ENCODE results near the gene REELD1.

GRCh38 chr4:146214238-146214637 lies at the start of gene REELD1:
- TF ChIP-seq ZNF274 (IDR thresholded peaks at IDR 0.05; ENCODE audit: low read depth, low read length) (no peak), SUZ12 (IDR thresholded peaks at IDR 0.05; ENCODE audit: extremely low read depth, insufficient read depth, insufficient read length) (no peak), YY1 (IDR thresholded peaks at IDR 0.05; ENCODE audit: insufficient read depth, insufficient read length) (no peak)

Data from NT2/D1 (cell line).